HCT116 (cell line): Measurements from ENCODE around the gene XKR8. TPM values are rescaled to one million over a fixed set of nuclear protein-coding genes. Genes with fewer than 3 reads are reported as not detected.

ENCODE experiments used
- ATAC-seq: fragments of 200-7000 bp; cut with Tn5 transposase; 2 replicates; pipeline ENCODE4 v1.9.1; 2020; ENCODE audit warnings: mild to moderate bottlenecking, moderate library complexity
- BruUV-seq: library from RNA; stranded (reverse); fragments of 400-500 nt; replicated peaks from 2 replicates; lab custom pipeline; 2021; lab: Mats Ljungman, UMichigan
- CTCF ChIA-PET: fragments of 300-600 bp; sonication (Branson Sonifier 250); formaldehyde crosslinking; loops from one replicate; lab custom pipeline; 2021; ENCODE audit warnings: antibody characterized with exemption; lab: Charles Lee
- POLR2A ChIA-PET: fragments of 300-600, 350-600 bp; sonication (Branson Sonifier 250); formaldehyde crosslinking; loops from one replicate; lab custom pipeline; 2021; ENCODE audit warnings: antibody characterized with exemption; lab: Charles Lee
- RAD21 ChIA-PET, 2 experiments: fragments of 300-600 bp; sonication (Branson Sonifier 250); formaldehyde crosslinking; loops; one replicate each; lab custom pipeline; 2023; ENCODE audit warnings: low total read pairs in 2 of 2; ENCODE audit not compliant: uncharacterized antibody in 2 of 2, unreplicated experiment in 2 of 2, low non-redundant PET in 1 of 2; lab: Charles Lee
- DNase-seq: peaks from one replicate; pipeline ENCODE4 v3.0.0-alpha.2; 2010; ENCODE audit warnings: low read depth, low spot score
- H2AFZ ChIP-seq: fragments of 200-600 bp; shearing (Covaris generic), sonication (generic); 2 replicates; pipeline ENCODE4 v1.6.1; 2017; ENCODE audit warnings: low read depth, mixed run types, mixed read lengths, antibody characterized with exemption, low read length; ENCODE audit not compliant: poor library complexity, severe bottlenecking
- H3K27ac ChIP-seq: 2 replicates; pipeline ENCODE4 v1.5.1; 2012; ENCODE audit warnings: low read depth, low read length
- H3K27me3 ChIP-seq: fragments of 200-600 bp; sonication (generic); 2 replicates; pipeline ENCODE4 v1.6.1; 2016; ENCODE audit warnings: mixed run types, low read length, mixed read lengths; ENCODE audit not compliant: insufficient read depth
- H3K36me3 ChIP-seq, 2 experiments: fragments of 200-500 bp in 1 of 2; fragments of 200-600 bp in 1 of 2; sonication (Bioruptor generic) in 1 of 2; sonication (generic) in 1 of 2; 2 replicates each; pipeline versions ENCODE4 v1.5.1 to v1.6.1; 2014 to 2016; ENCODE audit warnings: low read length in 2 of 2, inconsistent platforms in 1 of 2, mixed read lengths in 1 of 2, mixed run types in 1 of 2; ENCODE audit not compliant: insufficient read depth in 2 of 2, control insufficient read depth in 1 of 2
- H3K4me1 ChIP-seq, 2 experiments: fragments of 200-600 bp in 1 of 2; sonication (generic) in 1 of 2; 2 replicates each; pipeline versions ENCODE4 v1.5.1 to v1.6.1; 2012 to 2017; ENCODE audit warnings: low read length in 2 of 2, inconsistent platforms in 1 of 2, mild to moderate bottlenecking in 1 of 2, mixed read lengths in 1 of 2, mixed run types in 1 of 2, moderate library complexity in 1 of 2; ENCODE audit not compliant: insufficient read depth in 2 of 2, control insufficient read depth in 1 of 2
- H3K4me2 ChIP-seq: fragments of 200-600 bp; sonication (generic); 2 replicates; pipeline ENCODE4 v1.6.1; 2017; ENCODE audit warnings: mixed run types, low read length, mixed read lengths
- H3K4me3 ChIP-seq, 2 experiments: fragments of 200-600 bp in 1 of 2; sonication (generic) in 1 of 2; replicated peaks in 1 of 2; 2 replicates each; pipeline ENCODE4 v1.5.1; 2011 to 2016; ENCODE audit warnings: low read length in 2 of 2, control low read depth in 1 of 2, low read depth in 1 of 2, mild to moderate bottlenecking in 1 of 2, mixed read lengths in 1 of 2, mixed run types in 1 of 2
- H3K79me2 ChIP-seq: fragments of 200-600 bp; sonication (generic); 2 replicates; pipeline ENCODE4 v1.6.1; 2017; ENCODE audit warnings: mild to moderate bottlenecking, mixed run types, low read length, moderate library complexity, mixed read lengths; ENCODE audit not compliant: insufficient read depth
- H3K9ac ChIP-seq: fragments of 200-600 bp; sonication (generic); 2 replicates; pipeline ENCODE4 v1.6.1; 2016; ENCODE audit warnings: low read length, mixed read lengths
- H3K9me2 ChIP-seq: fragments of 200-600 bp; sonication (generic), shearing (Covaris generic); 2 replicates; pipeline ENCODE4 v1.6.1; 2017; ENCODE audit warnings: mixed run types, mild to moderate bottlenecking, moderate library complexity; ENCODE audit not compliant: insufficient read depth
- H3K9me3 ChIP-seq, 2 experiments: fragments of 200-500 bp in 1 of 2; fragments of 200-600 bp in 1 of 2; sonication (Bioruptor generic) in 1 of 2; sonication (generic) in 1 of 2; 2 replicates each; pipeline ENCODE4 v1.6.1; 2014 to 2017; ENCODE audit warnings: low read length in 2 of 2, mixed read lengths in 2 of 2, inconsistent platforms in 1 of 2, low read depth in 1 of 2, mild to moderate bottlenecking in 1 of 2, mixed run types in 1 of 2, moderate library complexity in 1 of 2; ENCODE audit not compliant: control insufficient read depth in 1 of 2, insufficient read depth in 1 of 2
- H4K20me1 ChIP-seq: fragments of 200-600 bp; sonication (generic), shearing (Covaris generic); 2 replicates; pipeline ENCODE4 v1.6.1; 2017; ENCODE audit warnings: mixed run types, mild to moderate bottlenecking, moderate library complexity; ENCODE audit not compliant: insufficient read depth
- ATF3 ChIP-seq: IDR thresholded peaks from 2 replicates; pipeline ENCODE4 v1.6.1; 2012
- CEBPB ChIP-seq: IDR thresholded peaks from 2 replicates; pipeline ENCODE4 v1.6.1; 2012; ENCODE audit warnings: low read depth
- CTCF ChIP-seq, 3 experiments: fragments of 200-600 bp in 1 of 3; sonication (generic) in 1 of 3; IDR thresholded peaks in 2 of 3; conservative IDR thresholded peaks in 1 of 3; 2 replicates each; pipeline ENCODE4 v1.5.1; 2012 to 2017; ENCODE audit warnings: low read depth in 2 of 3, low read length in 2 of 3, antibody characterized with exemption in 1 of 3, borderline replicate concordance in 1 of 3, control low read depth in 1 of 3, mild to moderate bottlenecking in 1 of 3, mixed read lengths in 1 of 3, mixed run types in 1 of 3, moderate library complexity in 1 of 3; ENCODE audit not compliant: insufficient read depth in 1 of 3
- EGR1 ChIP-seq: IDR thresholded peaks from 2 replicates; pipeline ENCODE4 v1.6.1; 2012; ENCODE audit warnings: low read depth
- ELF1 ChIP-seq: IDR thresholded peaks from 2 replicates; pipeline ENCODE4 v1.6.1; 2012; ENCODE audit warnings: low read depth, borderline replicate concordance
- EZH2 ChIP-seq: fragments of 200-600 bp; sonication (generic); IDR thresholded peaks from 2 replicates; pipeline ENCODE4 v1.6.1; 2017; ENCODE audit warnings: antibody characterized with exemption, mixed run types
- FOSL1 ChIP-seq: IDR thresholded peaks from 2 replicates; pipeline ENCODE4 v1.6.1; 2012; ENCODE audit warnings: low read depth
- JUND ChIP-seq: IDR thresholded peaks from 2 replicates; pipeline ENCODE4 v1.6.1; 2012
- MAX ChIP-seq: IDR thresholded peaks from 2 replicates; pipeline ENCODE4 v1.6.1; 2012
- POLR2AphosphoS5 ChIP-seq: IDR thresholded peaks from 2 replicates; pipeline ENCODE4 v1.6.1; 2011; ENCODE audit warnings: mild to moderate bottlenecking, low read depth, low read length, moderate library complexity
- RAD21 ChIP-seq: IDR thresholded peaks from 2 replicates; pipeline ENCODE4 v1.6.1; 2012; ENCODE audit warnings: low read depth, mild to moderate bottlenecking
- REST ChIP-seq: IDR thresholded peaks from 2 replicates; pipeline ENCODE4 v1.6.1; 2012; ENCODE audit warnings: low read depth
- SIN3A ChIP-seq: IDR thresholded peaks from 2 replicates; pipeline ENCODE4 v1.6.1; 2012; ENCODE audit warnings: low read depth
- SP1 ChIP-seq: IDR thresholded peaks from 2 replicates; pipeline ENCODE4 v1.6.1; 2012; ENCODE audit warnings: low read depth
- SRF ChIP-seq: IDR thresholded peaks from 2 replicates; pipeline ENCODE4 v1.6.1; 2012; ENCODE audit warnings: low read depth
- TCF7L2 ChIP-seq: IDR thresholded peaks from 2 replicates; pipeline ENCODE4 v1.7.0; 2011; ENCODE audit warnings: borderline replicate concordance, inconsistent platforms; ENCODE audit not compliant: insufficient read depth, insufficient read length; ENCODE audit errors: extremely low read depth
- YY1 ChIP-seq: IDR thresholded peaks from 2 replicates; pipeline ENCODE4 v1.6.1; 2011; ENCODE audit warnings: low read length, low read depth, moderate library complexity, mild to moderate bottlenecking; ENCODE audit not compliant: insufficient replicate concordance; ENCODE audit errors: extremely low read depth
- ZBTB33 ChIP-seq: IDR thresholded peaks from 2 replicates; pipeline ENCODE4 v1.6.1; 2011; ENCODE audit warnings: mild to moderate bottlenecking, low read length, moderate library complexity; ENCODE audit not compliant: insufficient replicate concordance; ENCODE audit errors: extremely low read depth
- ZFX ChIP-seq: fragments of 450-650 bp; IDR thresholded peaks from 2 replicates; pipeline ENCODE4 v1.6.1; 2017
- intact Hi-C: fragments of 100-400 bp; cut with micrococcal nuclease; formaldehyde crosslinking; loops from 2 replicates; pipeline ENCODE4 v1.10.0; 2022
- total RNA-seq: library from RNA; stranded (reverse); gene quantifications from one replicate; pipeline ENCODE4 v1.2.1, GENCODE V29; 2021; ENCODE audit not compliant: unreplicated experiment

The XKR8 gene
- total RNA-seq, 1 experiment from 2014 or later, result 11.0 TPM

GRCh38 chr1:27922272-27922671 is 37.5 kb upstream of the XKR8 start:
- H2AFZ ChIP-seq, result no peak overlapping the region
- H3K9me3 ChIP-seq, result no peaks in the 10 kb centered on the region
- H4K20me1 ChIP-seq, result no peaks in the 10 kb centered on the region
- H3K36me3 ChIP-seq, result no peaks in the 10 kb centered on the region
- H3K4me1 ChIP-seq, result no peaks in the 10 kb centered on the region
- ChIA-PET RAD21 (no interaction called here), POLR2A (no interaction called here), CTCF (no interaction called here)
- H3K79me2 ChIP-seq, result no peaks in the 10 kb centered on the region
- H3K27me3 ChIP-seq, result no peaks in the 10 kb centered on the region
- H3K9ac ChIP-seq, result no peak overlapping the region
- H3K4me2 ChIP-seq, result no peak overlapping the region
- no peaks in the 10 kb centered on the region for H3K9me2 ChIP-seq
- no peak for TF ChIP-seq ZFX
- no peak for TF ChIP-seq SP1
- TF ChIP-seq ELF1, result no peak
- TF ChIP-seq SIN3A, result no peak
- TF ChIP-seq YY1, result no peak
- no peak for TF ChIP-seq MAX
- no peak for TF ChIP-seq ZBTB33
- TF ChIP-seq CEBPB, result no peak
- no peak for TF ChIP-seq JUND
- no peak for TF ChIP-seq RAD21
- TF ChIP-seq CTCF (IDR thresholded peaks at IDR 0.05 in 2 of 3, conservative IDR thresholded peaks at IDR 0.05 in 1 of 3; ENCODE audit: borderline replicate concordance in 1 of 3, insufficient read depth in 1 of 3, low read depth in 2 of 3, low read length in 2 of 3), result no peak
- TF ChIP-seq EZH2, result no peak
- no peak for TF ChIP-seq REST
- no peak for TF ChIP-seq POLR2AphosphoS5
- TF ChIP-seq TCF7L2, result no peak
- no peak for TF ChIP-seq FOSL1
- TF ChIP-seq SRF, result no peak
- no peak for TF ChIP-seq ATF3
- no peak for TF ChIP-seq EGR1
- ATAC-seq, result no peak
- no peak overlapping the region for H3K4me3 ChIP-seq
- H3K27ac ChIP-seq, result no peak overlapping the region
- intact Hi-C loops, result no loop called here
- BruUV-seq, result no TSS peak
- no peak for DNase-seq
